Pancreas (tissue), 10 donors: ENCODE measurements around the gene CD47. TPM values are rescaled to one million over a fixed set of nuclear protein-coding genes. Genes with fewer than 3 reads are reported as not detected.

ENCODE experiments used
- ATAC-seq, 4 donors: fragments of 200-7000 bp; cut with Tn5 transposase; one replicate each; pipeline versions ENCODE4 v1.8.0 to v1.9.1; 2020; ENCODE audit warnings: mild to moderate bottlenecking in 4 of 4, moderate library complexity in 4 of 4
- DNase-seq, 6 donors: peaks; one replicate each; pipeline ENCODE4 v3.0.0-alpha.2; 2020
- FAIRE-seq: peaks from 2 replicates; lab custom pipeline; 2012; peaks lifted over from hg19 to GRCh38; lab: Jason Lieb, UNC
- H3K27ac ChIP-seq, 4 donors: fragments of 200-600 bp; sonication (generic); 1 replicate in 3 of 4; 2 replicates in 1 of 4; pipeline versions ENCODE4 v1.5.0 to v1.8.0; 2020
- H3K27me3 ChIP-seq, 4 donors: fragments of 200-600 bp; one replicate each; pipeline ENCODE4 v1.8.0; 2021
- H3K36me3 ChIP-seq, 3 donors: fragments of 200-600 bp; sonication (generic) in 1 of 3; one replicate each; pipeline versions ENCODE4 v1.5.0 to v1.8.0; 2020 to 2021
- H3K4me1 ChIP-seq, 3 donors: fragments of 200-600 bp; one replicate each; pipeline ENCODE4 v1.8.0; 2021
- H3K4me3 ChIP-seq, 4 donors: fragments of 200-600 bp; sonication (generic) in 2 of 4; one replicate each; pipeline versions ENCODE4 v1.5.0 to v1.8.0; 2020 to 2021
- H3K9me3 ChIP-seq, 4 donors: fragments of 200-600 bp; one replicate each; pipeline ENCODE4 v1.8.0; 2021
- WGBS, 2 donors: extraction: QIAGEN DNeasy Blood & Tissue Kit; methylation state at CpG; one replicate each; pipeline ENCODE4 v1.1.7; 2013; 5-methylcytosine and 5-hydroxymethylcytosine counted together
- intact Hi-C, 3 donors: fragments of 100-400 bp; cut with DNase I; formaldehyde crosslinking; loops; one replicate each; pipeline versions ENCODE4 v1.11.1 to v1.14.2; 2022
- polyA plus RNA-seq, 2 donors: library from polyadenylated mRNA; stranded (reverse); fragments of 200-250 nt; gene quantifications; one replicate each; pipeline ENCODE4 v1.2.3, GENCODE V29; 2013
- total RNA-seq, 6 donors: library from RNA; stranded (reverse); fragmentation: NEBNext Ultra II Directional in 4 of 6; extraction: Animal tissue kit (Norgen Biotek cat#: 25700) in 4 of 6; gene quantifications; one replicate each; pipeline versions ENCODE4 v1.2.1 to v1.2.4, GENCODE V29; 2021 to 2023
- TF ChIP-seq, protein P1 (sequence below), 4 donors: fragments of 200-600 bp; sonication (generic) in 3 of 4; IDR thresholded peaks; one replicate each; pipeline versions ENCODE4 v1.5.0 to v1.8.0; 2021; ENCODE audit warnings: antibody characterized with exemption in 4 of 4
- donor health status: healthy with polysubstance abuse.
- donor health status: DM: no; HTN: no; CAD: no; lungs with moderate emphysema.
- donor health status: DM: no; HTN: no; CAD: no.
- donor health status: control.
- donor health status: control.
- donor health status: Bipolar disorder and iron deficiency.
- donor health status: DM: yes; HTN: yes; CAD: no.
- donor health status: DM: no; HTN: no; CAD: no.
- donor health status: DM: no; HTN: no; CAD: no.
- donor health status: DM: yes; HTN: yes; CAD: no.

CD47 gene
- total and polyA plus RNA-seq, 8 donors = 14.8 to 107 (median 27.1) TPM

DNA sequence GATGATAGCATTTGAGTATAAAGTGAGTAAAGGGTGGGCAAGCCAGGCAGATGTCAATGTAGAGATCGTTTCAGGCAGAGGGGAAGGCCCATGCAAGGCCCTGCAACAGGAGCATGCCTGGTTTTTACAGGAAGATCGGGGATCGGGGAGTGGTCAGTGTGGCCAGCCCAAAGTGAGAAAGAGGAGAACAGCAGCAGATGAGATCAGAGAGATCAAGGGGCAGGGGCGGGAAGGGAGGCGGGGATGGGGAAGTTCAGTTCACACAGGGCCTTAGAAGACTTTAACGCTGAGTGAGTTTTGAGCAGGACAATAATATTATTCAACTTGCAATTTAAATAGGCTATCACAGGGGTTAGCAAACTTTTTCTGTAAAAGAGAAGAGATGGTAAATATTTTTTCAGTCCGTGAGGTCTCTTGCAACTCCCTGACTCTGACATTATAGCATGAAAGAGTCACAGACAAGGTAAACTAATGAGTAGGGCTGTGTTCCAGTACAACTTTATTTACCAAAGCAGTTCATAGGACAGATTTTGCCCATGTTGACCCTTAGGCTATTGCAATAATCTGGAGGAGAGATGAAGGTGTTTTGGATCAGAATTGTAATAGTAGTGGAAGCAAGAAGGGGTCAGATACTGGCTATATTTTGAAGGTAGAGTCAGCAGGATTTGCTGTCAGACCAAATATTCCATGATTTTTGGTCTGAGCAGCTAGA is 12.4 kb upstream of the CD47 start:
- FAIRE-seq (no peak), DNase-seq (no peak), ATAC-seq (no peak)
- intact Hi-C loops = no loop called here
- no peaks in the 10 kb centered on the region for H3K27me3 ChIP-seq
- 81 to 87% methylated on average over 7 of the region's 7 CpGs for WGBS, 2 donors
- no peaks in the 10 kb centered on the region for H3K4me1 ChIP-seq
- H3K27ac ChIP-seq = no peak overlapping the region
- H3K36me3 ChIP-seq = no peaks in the 10 kb centered on the region
- H3K4me3 ChIP-seq = no peak overlapping the region
- TF ChIP-seq, protein P1, sequence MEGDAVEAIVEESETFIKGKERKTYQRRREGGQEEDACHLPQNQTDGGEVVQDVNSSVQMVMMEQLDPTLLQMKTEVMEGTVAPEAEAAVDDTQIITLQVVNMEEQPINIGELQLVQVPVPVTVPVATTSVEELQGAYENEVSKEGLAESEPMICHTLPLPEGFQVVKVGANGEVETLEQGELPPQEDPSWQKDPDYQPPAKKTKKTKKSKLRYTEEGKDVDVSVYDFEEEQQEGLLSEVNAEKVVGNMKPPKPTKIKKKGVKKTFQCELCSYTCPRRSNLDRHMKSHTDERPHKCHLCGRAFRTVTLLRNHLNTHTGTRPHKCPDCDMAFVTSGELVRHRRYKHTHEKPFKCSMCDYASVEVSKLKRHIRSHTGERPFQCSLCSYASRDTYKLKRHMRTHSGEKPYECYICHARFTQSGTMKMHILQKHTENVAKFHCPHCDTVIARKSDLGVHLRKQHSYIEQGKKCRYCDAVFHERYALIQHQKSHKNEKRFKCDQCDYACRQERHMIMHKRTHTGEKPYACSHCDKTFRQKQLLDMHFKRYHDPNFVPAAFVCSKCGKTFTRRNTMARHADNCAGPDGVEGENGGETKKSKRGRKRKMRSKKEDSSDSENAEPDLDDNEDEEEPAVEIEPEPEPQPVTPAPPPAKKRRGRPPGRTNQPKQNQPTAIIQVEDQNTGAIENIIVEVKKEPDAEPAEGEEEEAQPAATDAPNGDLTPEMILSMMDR (IDR thresholded peaks at IDR 0.05) = no peak
- H3K9me3 ChIP-seq = no peaks in the 10 kb centered on the region

DNA sequence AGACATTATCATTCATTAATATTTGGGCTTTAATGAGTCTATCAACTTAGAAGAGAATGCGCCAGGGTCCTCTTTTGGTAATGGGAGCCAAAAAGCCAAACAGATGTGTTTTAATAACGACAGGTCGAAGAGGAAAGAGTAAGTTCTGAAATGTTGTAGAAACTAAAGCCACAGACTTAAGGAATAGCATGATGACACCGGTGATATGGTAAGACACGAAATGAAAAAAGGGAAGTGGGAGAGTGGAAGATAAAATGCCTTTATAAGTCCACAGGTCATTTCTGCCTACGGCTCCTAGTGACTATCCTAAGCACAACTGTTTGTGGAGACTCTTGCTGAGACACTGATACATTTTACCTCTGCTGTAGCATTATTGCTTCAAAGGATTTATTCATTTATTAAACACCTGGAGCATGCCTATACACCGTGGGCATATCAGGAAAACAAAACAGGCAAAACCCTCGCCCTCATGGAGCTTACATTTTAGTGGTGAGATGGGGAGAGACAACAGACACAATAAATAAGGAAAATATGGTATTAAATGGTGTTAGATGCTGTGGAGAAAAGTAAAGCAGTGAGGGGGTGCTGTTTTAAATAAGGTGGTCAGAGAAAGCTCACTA is 11.7 kb upstream of the CD47 start:
- no peak for ATAC-seq
- Histone ChIP-seq H3K4me3 (no peak overlapping the region), H3K27ac (no peak overlapping the region), H3K4me1 (no peaks in the 10 kb centered on the region), H3K9me3 (no peaks in the 10 kb centered on the region), H3K27me3 (no peaks in the 10 kb centered on the region), H3K36me3 (no peaks in the 10 kb centered on the region)
- WGBS, 2 donors = 85 to 94% methylated on average over 8 of the region's 8 CpGs
- TF ChIP-seq, protein P1 (IDR thresholded peaks at IDR 0.05) = no peak
- FAIRE-seq = no peak
- no peak for DNase-seq
- intact Hi-C loops = no loop called here

DNA sequence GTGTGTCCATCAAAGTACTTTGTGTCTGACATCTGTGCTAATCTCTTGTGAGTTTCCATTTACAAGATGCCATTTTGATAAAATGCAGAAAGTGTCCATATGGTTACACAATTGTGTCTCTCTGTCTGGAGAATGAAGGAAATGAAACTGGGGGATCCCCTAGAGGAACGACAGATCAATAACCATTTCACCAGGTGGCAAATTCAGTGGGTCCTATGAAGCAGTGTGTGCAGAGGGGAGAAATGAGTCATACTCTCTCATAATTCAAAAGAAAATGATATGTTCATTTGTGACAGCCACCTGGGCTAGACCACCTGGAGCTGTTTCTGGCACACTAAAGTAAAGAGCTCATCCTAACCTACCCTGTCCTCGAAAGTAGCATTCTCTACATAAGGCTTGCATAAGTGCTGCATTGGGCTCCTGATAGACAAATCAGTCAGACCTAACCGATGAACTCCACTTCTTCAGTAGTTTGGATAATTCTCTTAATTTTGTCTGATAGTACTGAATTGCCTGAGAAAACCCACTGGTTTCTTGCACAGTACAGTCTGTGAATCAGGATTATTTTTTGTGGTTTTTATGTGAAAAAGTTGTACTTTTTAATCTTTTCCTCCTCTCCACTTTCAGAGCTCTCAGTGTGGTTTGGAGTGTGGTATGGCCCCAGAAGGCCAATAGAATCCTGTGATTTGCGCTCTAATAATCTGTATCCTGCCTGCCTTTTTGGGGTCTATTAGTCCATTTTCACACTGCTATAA is 10.3 kb upstream of the CD47 start:
- Histone ChIP-seq H3K9me3 (no peaks in the 10 kb centered on the region), H3K4me3 (no peak overlapping the region), H3K27me3 (no peaks in the 10 kb centered on the region), H3K4me1 (no peaks in the 10 kb centered on the region), H3K36me3 (no peaks in the 10 kb centered on the region), H3K27ac (no peak overlapping the region)
- intact Hi-C loops = no loop called here
- ATAC-seq (peak in 1 of 4 donors; percentile 26), FAIRE-seq (no peak), DNase-seq (no peak)
- 66 to 74% methylated on average over 4 of the region's 4 CpGs for WGBS, 2 donors
- TF ChIP-seq, protein P1 (IDR thresholded peaks at IDR 0.05) = no peak

DNA sequence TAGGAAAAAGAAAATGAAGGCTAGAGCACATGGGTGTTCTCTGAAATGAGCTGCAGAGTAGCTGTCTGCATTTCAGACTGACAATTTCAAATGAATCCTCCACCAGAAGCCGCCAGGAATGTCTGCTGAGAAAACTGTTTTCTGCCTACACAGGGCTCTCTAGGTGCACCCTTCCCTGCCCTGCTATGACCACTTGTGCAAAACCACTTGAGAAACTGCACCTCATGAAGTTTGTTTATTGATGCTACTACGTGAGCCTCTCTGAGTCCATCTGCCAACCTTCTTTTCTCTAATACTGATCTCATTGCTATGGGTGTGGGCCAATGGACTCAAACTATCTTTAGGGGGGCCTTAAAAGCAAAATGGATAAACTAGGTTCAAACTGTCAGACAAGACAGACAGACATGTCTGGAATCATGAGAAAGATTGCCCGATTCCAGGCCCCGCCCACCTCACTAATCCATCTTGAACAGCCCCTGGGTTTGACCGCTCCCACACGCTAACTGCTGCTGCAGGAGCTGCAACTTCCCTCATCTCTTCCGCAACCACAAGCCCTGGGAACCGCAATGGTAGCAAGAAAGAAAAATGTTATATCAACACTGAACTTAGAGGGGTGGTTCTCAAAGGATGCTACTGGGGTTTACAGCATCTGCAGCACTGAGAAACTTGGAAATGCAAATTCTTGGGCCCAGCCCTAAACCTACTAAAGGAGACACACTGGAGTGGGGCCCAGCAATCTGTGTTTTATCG is 9.0 kb upstream of the CD47 start:
- no peaks in the 10 kb centered on the region for H3K4me1 ChIP-seq
- H3K4me3 ChIP-seq = no peak overlapping the region
- H3K36me3 ChIP-seq = no peaks in the 10 kb centered on the region
- intact Hi-C loops = no loop called here
- 76 to 89% methylated on average over 9 of the region's 9 CpGs for WGBS, 2 donors
- ATAC-seq (no peak), FAIRE-seq (no peak), DNase-seq (no peak)
- H3K9me3 ChIP-seq = no peaks in the 10 kb centered on the region
- H3K27ac ChIP-seq = no peak overlapping the region
- H3K27me3 ChIP-seq = no peaks in the 10 kb centered on the region
- TF ChIP-seq, protein P1 (IDR thresholded peaks at IDR 0.05) = no peak
